Measurements from ENCODE around the gene SPN.

GRCh38 chr16:29680180-29680598, 17.1 kb downstream of the SPN start:
- TF ChIP-seq CTCF (conservative IDR thresholded peaks at IDR 0.05; ENCODE audit: low read depth, low read length) = no peak
- TF ChIP-seq EZH2 (IDR thresholded peaks at IDR 0.05; ENCODE audit: low read length, unreplicated experiment) = no peak
